H1 (cell line): ENCODE results near the gene KRT10. TPM values are rescaled to one million over a fixed set of nuclear protein-coding genes. Genes with fewer than 3 reads are reported as not detected.

Experiments used
- GABPA ChIP-seq: IDR thresholded peaks from 2 replicates; pipeline ENCODE4 v1.6.1; 2011; ENCODE audit warnings: mild to moderate bottlenecking, low read length, moderate library complexity, borderline replicate concordance; ENCODE audit not compliant: insufficient read depth
- HDAC2 ChIP-seq, 2 experiments: fragments of 300-600 bp in 1 of 2; sonication (generic) in 1 of 2; IDR thresholded peaks; 2 replicates each; pipeline ENCODE4 v1.6.1; 2011 to 2012; ENCODE audit warnings: low read depth in 2 of 2, low read length in 2 of 2, mild to moderate bottlenecking in 2 of 2, moderate library complexity in 2 of 2, borderline replicate concordance in 1 of 2, inconsistent platforms in 1 of 2
- KDM1A ChIP-seq: fragments of 200-600, 300-600 bp; sonication (generic); IDR thresholded peaks from 2 replicates; pipeline ENCODE4 v1.7.1; 2016; ENCODE audit warnings: mild to moderate bottlenecking, low read length, borderline replicate concordance
- MAFK ChIP-seq: IDR thresholded peaks from 2 replicates; pipeline ENCODE4 v1.6.1; 2012; ENCODE audit warnings: low read depth, mild to moderate bottlenecking, improper control_type of control experiment, low read length
- TBP ChIP-seq: IDR thresholded peaks from 2 replicates; pipeline ENCODE4 v1.6.1; 2011; ENCODE audit warnings: low read depth, low read length, improper control_type of control experiment
- polyA plus RNA-seq, 7 experiments: library from polyadenylated mRNA; depleted of rRNA in 3 of 7; stranded (reverse) in 5 of 7; unstranded in 2 of 7; fragments of >200 nt in 5 of 7; fragments of 200-250 nt in 2 of 7; gene quantifications; 1 replicate in 5 of 7; 2 replicates in 1 of 7; 4 replicates in 1 of 7; pipeline versions ENCODE4 v1.2.1 to v1.2.3, GENCODE V29; 2011 to 2013; ENCODE audit warnings: missing spikeins in 2 of 7, mixed read lengths in 2 of 7
- total RNA-seq: library from RNA; stranded (reverse); fragmentation: NEBNext Ultra II Directional; extraction: Animal tissue kit (Norgen Biotek cat#: 25700); gene quantifications from 2 replicates; pipeline ENCODE4 v1.2.1, GENCODE V29; 2021

KRT10 gene
- total and polyA plus RNA-seq, 2 of the 8 experiments (the other 6 are each of a cell fraction or from before 2014, with no cell fraction given), result 3.5 to 39.4 TPM

- no peak for TF ChIP-seq HDAC2 (IDR thresholded peaks at IDR 0.05; ENCODE audit: borderline replicate concordance in 1 of 2, low read depth in 2 of 2, low read length in 2 of 2)
- TF ChIP-seq KDM1A, result no peak
- TF ChIP-seq MAFK, result no peak
- peak; percentile 51; the same call in 1 of the 2 replicates for TF ChIP-seq TBP
- no peak for TF ChIP-seq GABPA
These were observed 43.1 kb downstream of the KRT10 start (continued) for GRCh38 chr17:40779181-40779909.
